SK-N-SH treated with all-trans-retinoic acid at 6 μM for 48 hours (cell line): ENCODE data around the gene RASSF6.

Experiments used
- ATAC-seq: fragments of 200-7000 bp; cut with Tn5 transposase; 3 replicates; pipeline ENCODE4 v1.9.1; 2020; ENCODE audit warnings: mild to moderate bottlenecking, moderate library complexity
- ARNTL ChIP-seq: fragments of 450-650 bp; formaldehyde crosslinking; IDR thresholded peaks from 2 replicates; pipeline ENCODE4 v1.5.0; 2020; ENCODE audit warnings: low read depth, mild to moderate bottlenecking, moderate library complexity, borderline replicate concordance
- BACH2 ChIP-seq: fragments of 250-450 bp; sonication (Bioruptor Pico); IDR thresholded peaks from 2 replicates; pipeline ENCODE4 v1.9.0; 2021; ENCODE audit warnings: mild to moderate bottlenecking, borderline replicate concordance
- CSDC2 ChIP-seq: fragments of 250-450 bp; sonication (Bioruptor Pico); IDR thresholded peaks from 2 replicates; pipeline ENCODE4 v1.5.0; 2020; ENCODE audit warnings: mild to moderate bottlenecking, moderate library complexity
- GLIS3 ChIP-seq: fragments of 250-450 bp; sonication (Bioruptor Pico); IDR thresholded peaks from 2 replicates; pipeline ENCODE4 v1.5.0; 2020; ENCODE audit warnings: mild to moderate bottlenecking, moderate library complexity
- ISL1 ChIP-seq: fragments of 250-450 bp; sonication (Bioruptor Pico); IDR thresholded peaks from 2 replicates; pipeline ENCODE4 v2.1.2; 2022; ENCODE audit warnings: mild to moderate bottlenecking, moderate library complexity
- OSR1 ChIP-seq: fragments of 250-450 bp; sonication (Bioruptor Pico); IDR thresholded peaks from 2 replicates; pipeline ENCODE4 v1.8.0; 2022; ENCODE audit warnings: moderate library complexity, mild to moderate bottlenecking, inconsistent platforms
- RARB ChIP-seq: fragments of 250-450 bp; sonication (Bioruptor Pico); IDR thresholded peaks from 2 replicates; pipeline ENCODE4 v1.8.0; 2021; ENCODE audit warnings: mild to moderate bottlenecking, moderate library complexity
- TCF4 ChIP-seq: fragments of 250-450 bp; sonication (Bioruptor Pico); IDR thresholded peaks from 2 replicates; pipeline ENCODE4 v1.8.0; 2021; ENCODE audit warnings: mild to moderate bottlenecking, moderate library complexity, borderline replicate concordance
- TOX ChIP-seq: fragments of 250-450 bp; sonication (Bioruptor Pico); IDR thresholded peaks from 2 replicates; pipeline ENCODE4 v1.8.0; 2021; ENCODE audit warnings: mild to moderate bottlenecking, moderate library complexity, borderline replicate concordance
- ZC3H10 ChIP-seq: fragments of 250-450 bp; sonication (Bioruptor Pico); IDR thresholded peaks from 2 replicates; pipeline ENCODE4 v1.5.1; 2021; ENCODE audit warnings: mild to moderate bottlenecking, moderate library complexity
- ZFP3 ChIP-seq: fragments of 250-450 bp; sonication (Bioruptor Pico); IDR thresholded peaks from 2 replicates; pipeline ENCODE4 v1.5.0; 2020; ENCODE audit warnings: mild to moderate bottlenecking, moderate library complexity
- ZFP30 ChIP-seq: fragments of 450-650 bp; formaldehyde crosslinking; IDR thresholded peaks from 2 replicates; pipeline ENCODE4 v1.5.0; 2022; ENCODE audit warnings: mild to moderate bottlenecking, moderate library complexity
- ZNF565 ChIP-seq: fragments of 450-650 bp; formaldehyde crosslinking; conservative IDR thresholded peaks from 2 replicates; pipeline ENCODE4 v1.5.0; 2020; ENCODE audit warnings: low read depth, mild to moderate bottlenecking, moderate library complexity
- ZNF70 ChIP-seq: fragments of 450-650 bp; formaldehyde crosslinking; IDR thresholded peaks from 2 replicates; pipeline ENCODE4 v1.5.0; 2020; ENCODE audit warnings: mild to moderate bottlenecking, moderate library complexity
- ZNF8 ChIP-seq: fragments of 450-650 bp; formaldehyde crosslinking; IDR thresholded peaks from 2 replicates; pipeline ENCODE4 v1.5.0; 2020; ENCODE audit warnings: mild to moderate bottlenecking, moderate library complexity
- TF ChIP-seq, protein P1 (sequence below): fragments of 250-450 bp; sonication (Bioruptor Pico); IDR thresholded peaks from 2 replicates; pipeline ENCODE4 v1.8.0; 2020; ENCODE audit warnings: mild to moderate bottlenecking, moderate library complexity, borderline replicate concordance
- TF ChIP-seq, protein P2 (sequence below): fragments of 250-450 bp; sonication (Bioruptor Pico); IDR thresholded peaks from 2 replicates; pipeline ENCODE4 v1.5.1; 2021; ENCODE audit warnings: mild to moderate bottlenecking, moderate library complexity
- TF ChIP-seq, protein P3 (sequence below): fragments of 250-450 bp; sonication (Bioruptor Pico); IDR thresholded peaks from 2 replicates; pipeline ENCODE4 v1.5.1; 2020; ENCODE audit warnings: low read depth, mild to moderate bottlenecking, moderate library complexity
- TF ChIP-seq, protein P4 (sequence below): fragments of 250-450 bp; sonication (Bioruptor Pico); IDR thresholded peaks from 2 replicates; pipeline ENCODE4 v1.8.0; 2021; ENCODE audit warnings: low read depth, mild to moderate bottlenecking, moderate library complexity, borderline replicate concordance
- TF ChIP-seq, protein P5 (sequence below): fragments of 250-450 bp; sonication (Bioruptor Pico); IDR thresholded peaks from 2 replicates; pipeline ENCODE4 v1.5.0; 2020; ENCODE audit warnings: mild to moderate bottlenecking, moderate library complexity

The RASSF6 gene

DNA sequence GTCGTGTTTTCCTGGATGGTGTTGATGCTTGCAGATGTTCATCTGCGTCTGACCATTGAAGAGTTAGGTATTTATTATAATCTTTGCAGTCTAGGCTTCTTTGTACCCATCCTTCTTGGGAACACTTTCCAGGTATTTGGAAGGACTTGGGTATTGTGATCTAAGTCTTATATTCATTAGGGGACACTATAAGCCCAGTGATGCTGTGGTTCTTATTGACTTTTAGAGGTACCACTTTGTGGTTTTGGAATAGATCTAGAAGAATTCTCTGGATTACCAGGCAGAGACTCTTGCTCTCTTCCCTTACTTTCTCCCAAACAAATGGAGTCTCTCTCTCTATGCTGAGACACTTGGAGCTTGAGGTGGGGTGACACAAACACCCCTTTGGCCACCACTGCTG is 97.1 kb downstream of the RASSF6 start:
- ATAC-seq, result no peak
- no peak for TF ChIP-seq CSDC2
- TF ChIP-seq ZNF565 (CRISPR knock-in tag), result no peak
- no peak for TF ChIP-seq ARNTL (CRISPR knock-in tag)
- no peak for TF ChIP-seq BACH2
- TF ChIP-seq GLIS3, result no peak
- no peak for TF ChIP-seq TCF4 (CRISPR knock-in tag)
- TF ChIP-seq ZC3H10, result no peak
- no peak for TF ChIP-seq ZFP3 (CRISPR knock-in tag)
- TF ChIP-seq, protein P1, sequence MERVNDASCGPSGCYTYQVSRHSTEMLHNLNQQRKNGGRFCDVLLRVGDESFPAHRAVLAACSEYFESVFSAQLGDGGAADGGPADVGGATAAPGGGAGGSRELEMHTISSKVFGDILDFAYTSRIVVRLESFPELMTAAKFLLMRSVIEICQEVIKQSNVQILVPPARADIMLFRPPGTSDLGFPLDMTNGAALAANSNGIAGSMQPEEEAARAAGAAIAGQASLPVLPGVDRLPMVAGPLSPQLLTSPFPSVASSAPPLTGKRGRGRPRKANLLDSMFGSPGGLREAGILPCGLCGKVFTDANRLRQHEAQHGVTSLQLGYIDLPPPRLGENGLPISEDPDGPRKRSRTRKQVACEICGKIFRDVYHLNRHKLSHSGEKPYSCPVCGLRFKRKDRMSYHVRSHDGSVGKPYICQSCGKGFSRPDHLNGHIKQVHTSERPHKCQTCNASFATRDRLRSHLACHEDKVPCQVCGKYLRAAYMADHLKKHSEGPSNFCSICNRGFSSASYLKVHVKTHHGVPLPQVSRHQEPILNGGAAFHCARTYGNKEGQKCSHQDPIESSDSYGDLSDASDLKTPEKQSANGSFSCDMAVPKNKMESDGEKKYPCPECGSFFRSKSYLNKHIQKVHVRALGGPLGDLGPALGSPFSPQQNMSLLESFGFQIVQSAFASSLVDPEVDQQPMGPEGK (CRISPR knock-in tag), result no peak
- no peak for TF ChIP-seq ISL1
- no peak for TF ChIP-seq TOX (CRISPR knock-in tag)
- TF ChIP-seq, protein P2, sequence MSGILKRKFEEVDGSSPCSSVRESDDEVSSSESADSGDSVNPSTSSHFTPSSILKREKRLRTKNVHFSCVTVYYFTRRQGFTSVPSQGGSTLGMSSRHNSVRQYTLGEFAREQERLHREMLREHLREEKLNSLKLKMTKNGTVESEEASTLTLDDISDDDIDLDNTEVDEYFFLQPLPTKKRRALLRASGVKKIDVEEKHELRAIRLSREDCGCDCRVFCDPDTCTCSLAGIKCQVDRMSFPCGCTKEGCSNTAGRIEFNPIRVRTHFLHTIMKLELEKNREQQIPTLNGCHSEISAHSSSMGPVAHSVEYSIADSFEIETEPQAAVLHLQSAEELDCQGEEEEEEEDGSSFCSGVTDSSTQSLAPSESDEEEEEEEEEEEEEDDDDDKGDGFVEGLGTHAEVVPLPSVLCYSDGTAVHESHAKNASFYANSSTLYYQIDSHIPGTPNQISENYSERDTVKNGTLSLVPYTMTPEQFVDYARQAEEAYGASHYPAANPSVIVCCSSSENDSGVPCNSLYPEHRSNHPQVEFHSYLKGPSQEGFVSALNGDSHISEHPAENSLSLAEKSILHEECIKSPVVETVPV (CRISPR knock-in tag), result no peak
- TF ChIP-seq, protein P3, sequence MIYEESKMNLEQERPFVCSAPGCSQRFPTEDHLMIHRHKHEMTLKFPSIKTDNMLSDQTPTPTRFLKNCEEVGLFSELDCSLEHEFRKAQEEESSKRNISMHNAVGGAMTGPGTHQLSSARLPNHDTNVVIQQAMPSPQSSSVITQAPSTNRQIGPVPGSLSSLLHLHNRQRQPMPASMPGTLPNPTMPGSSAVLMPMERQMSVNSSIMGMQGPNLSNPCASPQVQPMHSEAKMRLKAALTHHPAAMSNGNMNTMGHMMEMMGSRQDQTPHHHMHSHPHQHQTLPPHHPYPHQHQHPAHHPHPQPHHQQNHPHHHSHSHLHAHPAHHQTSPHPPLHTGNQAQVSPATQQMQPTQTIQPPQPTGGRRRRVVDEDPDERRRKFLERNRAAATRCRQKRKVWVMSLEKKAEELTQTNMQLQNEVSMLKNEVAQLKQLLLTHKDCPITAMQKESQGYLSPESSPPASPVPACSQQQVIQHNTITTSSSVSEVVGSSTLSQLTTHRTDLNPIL, result no peak
- TF ChIP-seq, protein P4, sequence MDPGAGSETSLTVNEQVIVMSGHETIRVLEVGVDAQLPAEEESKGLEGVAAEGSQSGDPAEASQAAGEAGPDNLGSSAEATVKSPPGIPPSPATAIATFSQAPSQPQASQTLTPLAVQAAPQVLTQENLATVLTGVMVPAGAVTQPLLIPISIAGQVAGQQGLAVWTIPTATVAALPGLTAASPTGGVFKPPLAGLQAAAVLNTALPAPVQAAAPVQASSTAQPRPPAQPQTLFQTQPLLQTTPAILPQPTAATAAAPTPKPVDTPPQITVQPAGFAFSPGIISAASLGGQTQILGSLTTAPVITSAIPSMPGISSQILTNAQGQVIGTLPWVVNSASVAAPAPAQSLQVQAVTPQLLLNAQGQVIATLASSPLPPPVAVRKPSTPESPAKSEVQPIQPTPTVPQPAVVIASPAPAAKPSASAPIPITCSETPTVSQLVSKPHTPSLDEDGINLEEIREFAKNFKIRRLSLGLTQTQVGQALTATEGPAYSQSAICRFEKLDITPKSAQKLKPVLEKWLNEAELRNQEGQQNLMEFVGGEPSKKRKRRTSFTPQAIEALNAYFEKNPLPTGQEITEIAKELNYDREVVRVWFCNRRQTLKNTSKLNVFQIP (CRISPR knock-in tag), result no peak
- TF ChIP-seq ZFP30 (CRISPR knock-in tag), result no peak
- TF ChIP-seq, protein P5, sequence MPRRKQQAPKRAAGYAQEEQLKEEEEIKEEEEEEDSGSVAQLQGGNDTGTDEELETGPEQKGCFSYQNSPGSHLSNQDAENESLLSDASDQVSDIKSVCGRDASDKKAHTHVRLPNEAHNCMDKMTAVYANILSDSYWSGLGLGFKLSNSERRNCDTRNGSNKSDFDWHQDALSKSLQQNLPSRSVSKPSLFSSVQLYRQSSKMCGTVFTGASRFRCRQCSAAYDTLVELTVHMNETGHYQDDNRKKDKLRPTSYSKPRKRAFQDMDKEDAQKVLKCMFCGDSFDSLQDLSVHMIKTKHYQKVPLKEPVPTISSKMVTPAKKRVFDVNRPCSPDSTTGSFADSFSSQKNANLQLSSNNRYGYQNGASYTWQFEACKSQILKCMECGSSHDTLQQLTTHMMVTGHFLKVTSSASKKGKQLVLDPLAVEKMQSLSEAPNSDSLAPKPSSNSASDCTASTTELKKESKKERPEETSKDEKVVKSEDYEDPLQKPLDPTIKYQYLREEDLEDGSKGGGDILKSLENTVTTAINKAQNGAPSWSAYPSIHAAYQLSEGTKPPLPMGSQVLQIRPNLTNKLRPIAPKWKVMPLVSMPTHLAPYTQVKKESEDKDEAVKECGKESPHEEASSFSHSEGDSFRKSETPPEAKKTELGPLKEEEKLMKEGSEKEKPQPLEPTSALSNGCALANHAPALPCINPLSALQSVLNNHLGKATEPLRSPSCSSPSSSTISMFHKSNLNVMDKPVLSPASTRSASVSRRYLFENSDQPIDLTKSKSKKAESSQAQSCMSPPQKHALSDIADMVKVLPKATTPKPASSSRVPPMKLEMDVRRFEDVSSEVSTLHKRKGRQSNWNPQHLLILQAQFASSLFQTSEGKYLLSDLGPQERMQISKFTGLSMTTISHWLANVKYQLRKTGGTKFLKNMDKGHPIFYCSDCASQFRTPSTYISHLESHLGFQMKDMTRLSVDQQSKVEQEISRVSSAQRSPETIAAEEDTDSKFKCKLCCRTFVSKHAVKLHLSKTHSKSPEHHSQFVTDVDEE, result no peak
- TF ChIP-seq ZNF70, result no peak
- TF ChIP-seq RARB (CRISPR knock-in tag), result no peak
- no peak for TF ChIP-seq OSR1 (CRISPR knock-in tag)
- TF ChIP-seq ZNF8 (CRISPR knock-in tag), result no peak
